KMS-11 (cell line): ENCODE data around the gene DEFB125.
"Not testable (repeated sequence)": the region's sequence is repeated elsewhere in the genome, so short reads cannot be mapped to it uniquely, and the experiment has no call there.

Experiments used
- H2AFZ ChIP-seq: fragments of 200-600 bp; sonication (generic); 2 replicates; pipeline ENCODE4 v1.6.1; 2016; ENCODE audit warnings: antibody characterized with exemption, mixed run types, low read depth
- H3K27ac ChIP-seq: fragments of 200-600 bp; sonication (generic); 2 replicates; pipeline ENCODE4 v1.6.1; 2016; ENCODE audit warnings: mild to moderate bottlenecking, mixed run types
- H3K27me3 ChIP-seq: fragments of 200-600 bp; sonication (generic); 2 replicates; pipeline ENCODE4 v1.6.1; 2017; ENCODE audit warnings: mild to moderate bottlenecking, low read depth, mixed run types, moderate library complexity; ENCODE audit not compliant: insufficient read depth
- H3K36me3 ChIP-seq: fragments of 200-600 bp; sonication (generic); 2 replicates; pipeline ENCODE4 v1.6.1; 2017; ENCODE audit warnings: mild to moderate bottlenecking, mixed run types; ENCODE audit not compliant: insufficient read depth
- H3K4me1 ChIP-seq: fragments of 200-600 bp; sonication (generic); 2 replicates; pipeline ENCODE4 v1.6.1; 2016; ENCODE audit warnings: mild to moderate bottlenecking, low read depth, mixed run types; ENCODE audit not compliant: poor library complexity, severe bottlenecking
- H3K4me2 ChIP-seq: fragments of 200-600 bp; sonication (generic); 2 replicates; pipeline ENCODE4 v1.7.0; 2016; ENCODE audit warnings: mild to moderate bottlenecking, mixed run types
- H3K4me3 ChIP-seq: fragments of 200-600 bp; sonication (generic); IDR thresholded peaks from 2 replicates; pipeline ENCODE4 v1.6.1; 2017; ENCODE audit warnings: low read depth, low read length, mixed read lengths; ENCODE audit not compliant: insufficient read depth
- H3K79me2 ChIP-seq: fragments of 200-600 bp; sonication (generic); 2 replicates; pipeline ENCODE4 v1.6.1; 2016; ENCODE audit warnings: low read depth, mixed run types; ENCODE audit not compliant: insufficient read depth
- H3K9ac ChIP-seq: fragments of 200-600 bp; sonication (generic); 2 replicates; pipeline ENCODE4 v1.6.1; 2016; ENCODE audit warnings: mild to moderate bottlenecking, mixed run types
- H4K20me1 ChIP-seq: fragments of 200-600 bp; sonication (generic); 2 replicates; pipeline ENCODE4 v1.6.1; 2016; ENCODE audit warnings: mild to moderate bottlenecking, mixed run types; ENCODE audit not compliant: insufficient read depth
- CTCF ChIP-seq: fragments of 200-600 bp; sonication (generic); conservative IDR thresholded peaks from 2 replicates; pipeline ENCODE4 v1.6.1; 2017; ENCODE audit warnings: low read depth, mild to moderate bottlenecking, antibody characterized with exemption, low read length, moderate library complexity, mixed read lengths

The DEFB125 gene

GRCh38 chr20:78338-78737, 9.1 kb upstream of the DEFB125 start:
- no peaks in the 10 kb centered on the region for H3K27me3 ChIP-seq
- no peak overlapping the region for H3K4me3 ChIP-seq
- H2AFZ ChIP-seq: no peak overlapping the region
- TF ChIP-seq CTCF: no peak
- no peaks in the 10 kb centered on the region for H3K79me2 ChIP-seq
- H3K9ac ChIP-seq: no peak overlapping the region
- no peak overlapping the region for H3K27ac ChIP-seq
- H3K36me3 ChIP-seq: no peaks in the 10 kb centered on the region
- no peaks in the 10 kb centered on the region for H3K4me1 ChIP-seq
- H3K4me2 ChIP-seq: no peak overlapping the region
- H4K20me1 ChIP-seq: no peaks in the 10 kb centered on the region

- H4K20me1 ChIP-seq: no peaks in the 10 kb centered on the region
- no peak overlapping the region for H3K9ac ChIP-seq
- no peaks in the 10 kb centered on the region for H3K27me3 ChIP-seq
- H3K4me3 ChIP-seq: no peak overlapping the region
- no peaks in the 10 kb centered on the region for H3K4me1 ChIP-seq
- H3K4me2 ChIP-seq: no peak overlapping the region
- no peaks in the 10 kb centered on the region for H3K79me2 ChIP-seq
- H3K27ac ChIP-seq: no peak overlapping the region
- no peak overlapping the region for H2AFZ ChIP-seq
- no peak for TF ChIP-seq CTCF
- no peaks in the 10 kb centered on the region for H3K36me3 ChIP-seq
These were observed 7.9 kb upstream of the DEFB125 start for GRCh38 chr20:79565-79964.

GRCh38 chr20:90651-91050, 3.2 kb downstream of the DEFB125 start:
- H3K4me2 ChIP-seq: no peak overlapping the region
- H4K20me1 ChIP-seq: no peaks in the 10 kb centered on the region
- TF ChIP-seq CTCF: no peak
- H2AFZ ChIP-seq: no peak overlapping the region
- no peak overlapping the region for H3K27ac ChIP-seq
- H3K4me1 ChIP-seq: no peaks in the 10 kb centered on the region
- H3K79me2 ChIP-seq: no peaks in the 10 kb centered on the region
- no peaks in the 10 kb centered on the region for H3K36me3 ChIP-seq
- H3K4me3 ChIP-seq: no peak overlapping the region
- H3K9ac ChIP-seq: no peak overlapping the region
- no peaks in the 10 kb centered on the region for H3K27me3 ChIP-seq

- Histone ChIP-seq H3K27me3 (no peaks in the 10 kb centered on the region), H3K4me2 (no peak overlapping the region), H3K4me3 (no peak overlapping the region), H3K9ac (no peak overlapping the region), H3K27ac (no peak overlapping the region), H2AFZ (no peak overlapping the region), H3K4me1 (no peaks in the 10 kb centered on the region), H4K20me1 (no peaks in the 10 kb centered on the region), H3K79me2 (no peaks in the 10 kb centered on the region), H3K36me3 (no peaks in the 10 kb centered on the region)
- TF ChIP-seq CTCF: no peak
These were observed 6.2 kb downstream of the DEFB125 start for GRCh38 chr20:93641-94040.

- no peaks in the 10 kb centered on the region for H3K79me2 ChIP-seq
- no peak for TF ChIP-seq CTCF
These were observed 7.7 kb downstream of the DEFB125 start for GRCh38 chr20:95215-95614.

GRCh38 chr20:97691-98090, 10.2 kb downstream of the DEFB125 start:
- H3K27ac ChIP-seq, H3K4me2 ChIP-seq, H2AFZ ChIP-seq, H3K36me3 ChIP-seq, H4K20me1 ChIP-seq, H3K4me3 ChIP-seq, H3K9ac ChIP-seq, H3K27me3 ChIP-seq, H3K79me2 ChIP-seq, H3K4me1 ChIP-seq: not testable (repeated sequence)

More at GRCh38 chr20:95215-95614, 7.7 kb downstream of the DEFB125 start:
- H3K27me3 ChIP-seq: no peaks in the 10 kb centered on the region
- H3K4me1 ChIP-seq: no peaks in the 10 kb centered on the region
- H2AFZ ChIP-seq: no peak overlapping the region
- H3K27ac ChIP-seq: no peak overlapping the region
- H3K4me3 ChIP-seq: no peak overlapping the region
- no peak overlapping the region for H3K4me2 ChIP-seq
- H4K20me1 ChIP-seq: no peaks in the 10 kb centered on the region
- no peaks in the 10 kb centered on the region for H3K36me3 ChIP-seq
- H3K9ac ChIP-seq: no peak overlapping the region
